ENCODE measurements around the gene C6orf89.

Gene C6orf89

DNA sequence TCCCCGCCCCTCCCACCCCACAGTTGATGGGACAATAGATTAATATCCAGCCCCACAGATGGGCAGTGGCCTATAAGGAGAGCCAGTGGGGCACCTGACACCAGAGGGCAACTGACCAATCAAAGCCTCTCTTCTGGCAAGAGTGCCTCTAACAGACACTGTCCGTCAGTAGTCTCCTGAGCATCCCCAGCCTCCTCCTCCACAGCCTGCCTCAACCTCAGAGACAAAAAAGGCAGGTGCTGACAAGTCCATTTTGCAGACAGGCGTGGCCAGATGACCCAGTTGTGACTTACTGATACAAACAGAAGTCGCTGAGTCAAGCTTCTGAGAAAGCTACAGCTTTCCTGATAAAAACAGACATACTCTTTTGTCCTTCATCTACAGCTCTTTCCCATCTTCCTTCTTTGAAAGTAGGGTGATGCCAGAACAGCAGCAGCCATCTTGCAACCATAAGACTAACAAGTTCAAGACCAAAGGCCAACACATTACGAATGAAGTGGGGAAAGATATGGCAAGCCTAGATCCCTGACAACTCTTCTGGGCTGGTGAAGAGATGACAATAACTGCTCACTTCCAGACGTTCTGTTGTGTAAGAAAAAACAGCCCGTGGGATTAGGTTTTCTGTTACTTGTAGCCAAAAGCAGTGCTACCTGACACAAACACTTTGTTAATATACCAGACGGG, 23.4 kb upstream of the C6orf89 start:
- Histone ChIP-seq H3K79me2 (ENCODE audit: insufficient read depth, low read depth) (peaks cover 64% of the 10 kb centered on the region), H4K20me1 (ENCODE audit: insufficient read depth) (no peaks in the 10 kb centered on the region), H3K27me3 (ENCODE audit: insufficient read depth, low read depth) (no peaks in the 10 kb centered on the region), H3K4me2 (peak overlapping the region; percentile 89), H3K4me1 (ENCODE audit: low read depth, poor library complexity, severe bottlenecking) (peaks cover 57% of the 10 kb centered on the region), H3K4me3 (IDR thresholded peaks at IDR 0.05; ENCODE audit: insufficient read depth, low read depth, low read length) (no peak overlapping the region), H2AFZ (ENCODE audit: low read depth) (no peak overlapping the region; the same call in 1 of the 2 replicates), H3K36me3 (ENCODE audit: insufficient read depth) (no peaks in the 10 kb centered on the region; the same call in 1 of the 2 replicates), H3K27ac (peak overlapping the region; percentile 84), H3K9ac (peak overlapping the region; percentile 33; the same call in 1 of the 2 replicates)
- TF ChIP-seq, protein P1, sequence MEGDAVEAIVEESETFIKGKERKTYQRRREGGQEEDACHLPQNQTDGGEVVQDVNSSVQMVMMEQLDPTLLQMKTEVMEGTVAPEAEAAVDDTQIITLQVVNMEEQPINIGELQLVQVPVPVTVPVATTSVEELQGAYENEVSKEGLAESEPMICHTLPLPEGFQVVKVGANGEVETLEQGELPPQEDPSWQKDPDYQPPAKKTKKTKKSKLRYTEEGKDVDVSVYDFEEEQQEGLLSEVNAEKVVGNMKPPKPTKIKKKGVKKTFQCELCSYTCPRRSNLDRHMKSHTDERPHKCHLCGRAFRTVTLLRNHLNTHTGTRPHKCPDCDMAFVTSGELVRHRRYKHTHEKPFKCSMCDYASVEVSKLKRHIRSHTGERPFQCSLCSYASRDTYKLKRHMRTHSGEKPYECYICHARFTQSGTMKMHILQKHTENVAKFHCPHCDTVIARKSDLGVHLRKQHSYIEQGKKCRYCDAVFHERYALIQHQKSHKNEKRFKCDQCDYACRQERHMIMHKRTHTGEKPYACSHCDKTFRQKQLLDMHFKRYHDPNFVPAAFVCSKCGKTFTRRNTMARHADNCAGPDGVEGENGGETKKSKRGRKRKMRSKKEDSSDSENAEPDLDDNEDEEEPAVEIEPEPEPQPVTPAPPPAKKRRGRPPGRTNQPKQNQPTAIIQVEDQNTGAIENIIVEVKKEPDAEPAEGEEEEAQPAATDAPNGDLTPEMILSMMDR (conservative IDR thresholded peaks at IDR 0.05; ENCODE audit: low read depth, low read length): no peak

DNA sequence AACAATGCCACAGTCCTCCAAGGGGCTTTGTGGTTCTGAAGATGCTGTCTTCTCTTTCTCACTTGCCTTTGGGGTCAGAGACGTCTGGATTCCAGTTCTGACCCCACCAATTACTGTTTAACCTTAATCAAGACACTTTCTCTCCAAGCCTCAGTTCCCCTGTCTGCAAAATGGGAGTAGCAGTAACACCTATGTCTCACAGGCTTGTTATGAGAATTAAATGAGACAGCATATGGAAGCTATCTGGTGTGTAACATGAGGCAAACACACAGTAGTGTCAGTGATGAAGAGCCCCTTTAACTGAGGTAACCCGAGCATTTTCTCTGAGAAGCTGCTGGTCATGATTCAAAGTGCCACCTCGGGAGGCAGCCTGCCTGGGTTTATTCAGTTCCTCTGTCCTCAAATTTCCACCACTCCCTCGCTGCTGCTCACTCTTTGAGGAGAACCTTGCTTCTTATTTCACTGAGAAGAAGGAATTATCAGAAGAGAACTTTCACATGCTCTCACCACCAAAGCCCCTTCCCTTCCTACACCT, 22.8 kb upstream of the C6orf89 start:
- Histone ChIP-seq H3K4me2 (peak overlapping the region; percentile 89), H3K79me2 (ENCODE audit: insufficient read depth, low read depth) (peaks cover 66% of the 10 kb centered on the region), H4K20me1 (ENCODE audit: insufficient read depth) (no peaks in the 10 kb centered on the region), H3K27ac (peak overlapping the region; percentile 84), H2AFZ (ENCODE audit: low read depth) (no peak overlapping the region; the same call in 1 of the 2 replicates), H3K4me1 (ENCODE audit: low read depth, poor library complexity, severe bottlenecking) (peaks cover 57% of the 10 kb centered on the region), H3K27me3 (ENCODE audit: insufficient read depth, low read depth) (no peaks in the 10 kb centered on the region), H3K36me3 (ENCODE audit: insufficient read depth) (no peaks in the 10 kb centered on the region; the same call in 1 of the 2 replicates), H3K4me3 (IDR thresholded peaks at IDR 0.05; ENCODE audit: insufficient read depth, low read depth, low read length) (no peak overlapping the region), H3K9ac (peak overlapping the region; percentile 33; the same call in 1 of the 2 replicates)
- TF ChIP-seq, protein P1 (conservative IDR thresholded peaks at IDR 0.05; ENCODE audit: low read depth, low read length): no peak

DNA sequence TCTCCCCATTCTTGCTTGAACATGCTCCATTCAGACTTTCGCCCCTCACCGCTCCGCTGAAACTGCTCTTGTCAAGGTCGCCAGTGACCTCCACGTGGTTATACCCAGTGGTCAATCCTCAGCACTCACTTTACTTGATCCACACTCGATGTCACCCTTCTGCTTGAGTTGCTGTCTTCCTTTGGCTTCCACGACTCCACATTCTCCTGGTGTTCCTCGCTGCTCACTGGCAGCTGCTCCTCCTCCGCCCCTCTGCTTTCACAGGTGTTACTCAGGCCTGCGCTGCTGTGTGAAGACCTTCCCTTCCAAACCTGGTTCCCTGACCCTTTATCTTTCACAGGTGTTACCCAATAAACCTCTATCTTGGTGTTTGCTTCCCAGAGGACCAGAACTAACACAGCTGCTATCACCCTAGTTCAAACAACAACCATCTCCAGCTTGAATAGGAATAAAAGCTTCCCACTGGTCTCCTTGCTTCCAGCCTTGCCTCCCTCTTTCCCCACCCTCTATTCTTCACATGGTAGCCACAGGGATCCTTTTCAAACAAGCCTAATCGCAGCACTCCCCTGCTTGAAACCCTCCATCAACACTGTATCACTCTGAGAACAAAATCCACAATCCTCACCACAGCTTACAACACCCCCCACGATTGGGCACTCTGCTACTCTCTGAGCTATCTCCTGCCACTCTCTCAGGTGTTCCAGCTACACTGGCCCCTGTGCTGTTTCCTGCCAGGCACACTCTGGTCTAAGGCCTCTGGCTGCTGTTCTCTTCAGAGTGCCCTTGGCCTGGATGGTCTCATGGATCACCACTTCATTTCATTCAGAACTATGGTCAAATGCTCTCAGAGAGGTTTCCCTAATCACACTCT, 21.8 kb upstream of the C6orf89 start:
- no peak overlapping the region for H3K4me3 ChIP-seq (IDR thresholded peaks at IDR 0.05; ENCODE audit: insufficient read depth, low read depth, low read length)
- no peaks in the 10 kb centered on the region; the same call in 1 of the 2 replicates for H3K36me3 ChIP-seq (ENCODE audit: insufficient read depth)
- peaks cover 60% of the 10 kb centered on the region for H3K79me2 ChIP-seq (ENCODE audit: insufficient read depth, low read depth)
- peak overlapping the region; percentile 89; the same call in 1 of the 2 replicates for H3K4me2 ChIP-seq
- H3K27me3 ChIP-seq (ENCODE audit: insufficient read depth, low read depth): no peaks in the 10 kb centered on the region
- no peaks in the 10 kb centered on the region for H4K20me1 ChIP-seq (ENCODE audit: insufficient read depth)
- H3K9ac ChIP-seq: no peak overlapping the region
- H2AFZ ChIP-seq (ENCODE audit: low read depth): no peak overlapping the region
- peaks cover 57% of the 10 kb centered on the region for H3K4me1 ChIP-seq (ENCODE audit: low read depth, poor library complexity, severe bottlenecking)
- peak overlapping the region; percentile 84; the same call in 1 of the 2 replicates for H3K27ac ChIP-seq
- TF ChIP-seq, protein P1 (conservative IDR thresholded peaks at IDR 0.05; ENCODE audit: low read depth, low read length): no peak

DNA sequence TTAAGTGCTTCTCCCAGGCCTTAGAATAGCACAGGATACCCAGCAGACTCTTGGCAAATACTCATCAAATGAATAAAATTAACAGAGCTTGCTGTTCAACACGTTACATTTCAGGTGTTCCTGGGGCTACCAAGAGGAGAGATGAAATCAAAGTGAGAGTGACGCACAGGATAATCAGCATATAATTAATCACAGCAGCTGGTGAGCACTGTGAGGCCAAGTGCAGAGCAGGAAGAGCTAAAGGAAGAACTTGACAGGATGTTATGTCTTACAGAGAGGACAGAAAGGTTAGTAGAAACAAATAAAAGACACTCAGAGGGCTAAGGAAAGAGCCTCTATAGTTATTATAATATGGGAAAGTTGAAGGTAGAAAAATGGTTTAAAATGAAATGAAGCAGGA, 19.9 kb upstream of the C6orf89 start:
- H3K27ac ChIP-seq: no peak overlapping the region
- peaks cover 48% of the 10 kb centered on the region for H3K79me2 ChIP-seq (ENCODE audit: insufficient read depth, low read depth)
- H3K4me3 ChIP-seq (IDR thresholded peaks at IDR 0.05; ENCODE audit: insufficient read depth, low read depth, low read length): no peak overlapping the region
- TF ChIP-seq, protein P1 (conservative IDR thresholded peaks at IDR 0.05; ENCODE audit: low read depth, low read length): no peak
- no peak overlapping the region for H3K9ac ChIP-seq
- H3K36me3 ChIP-seq (ENCODE audit: insufficient read depth): peaks cover 2% of the 10 kb centered on the region; the same call in 1 of the 2 replicates
- no peak overlapping the region for H2AFZ ChIP-seq (ENCODE audit: low read depth)
- H3K4me1 ChIP-seq (ENCODE audit: low read depth, poor library complexity, severe bottlenecking): peaks cover 55% of the 10 kb centered on the region
- no peaks in the 10 kb centered on the region for H4K20me1 ChIP-seq (ENCODE audit: insufficient read depth)
- H3K27me3 ChIP-seq (ENCODE audit: insufficient read depth, low read depth): no peaks in the 10 kb centered on the region
- no peak overlapping the region for H3K4me2 ChIP-seq
